HG03520 (cell line): Measurements from ENCODE around the gene GPLD1.
A peak's percentile ranks its signal among the peaks of the same experiment; 100 is the strongest.
"Not testable (repeated sequence)": the region's sequence is repeated elsewhere in the genome, so short reads cannot be mapped to it uniquely, and the experiment has no call there.

Source experiments
- ATAC-seq: cut with Tn5 transposase; IDR thresholded peaks from one replicate; pipeline ENCODE4 v1.9.1; 2021; ENCODE audit warnings: mild to moderate bottlenecking, moderate library complexity; ENCODE audit not compliant: unreplicated experiment

GPLD1 gene

GRCh38 chr6:24489470-24489869, at the start of gene GPLD1:
Gene GPLD1 (minus strand): TSS chr6:24489578. CDS start chr6:24489511, 67 bp downstream.
- ATAC-seq, result no peak

- no peak for ATAC-seq
Measured at GRCh38 chr6:24537771-24538385, 48.5 kb upstream of the GPLD1 start.

DNA sequence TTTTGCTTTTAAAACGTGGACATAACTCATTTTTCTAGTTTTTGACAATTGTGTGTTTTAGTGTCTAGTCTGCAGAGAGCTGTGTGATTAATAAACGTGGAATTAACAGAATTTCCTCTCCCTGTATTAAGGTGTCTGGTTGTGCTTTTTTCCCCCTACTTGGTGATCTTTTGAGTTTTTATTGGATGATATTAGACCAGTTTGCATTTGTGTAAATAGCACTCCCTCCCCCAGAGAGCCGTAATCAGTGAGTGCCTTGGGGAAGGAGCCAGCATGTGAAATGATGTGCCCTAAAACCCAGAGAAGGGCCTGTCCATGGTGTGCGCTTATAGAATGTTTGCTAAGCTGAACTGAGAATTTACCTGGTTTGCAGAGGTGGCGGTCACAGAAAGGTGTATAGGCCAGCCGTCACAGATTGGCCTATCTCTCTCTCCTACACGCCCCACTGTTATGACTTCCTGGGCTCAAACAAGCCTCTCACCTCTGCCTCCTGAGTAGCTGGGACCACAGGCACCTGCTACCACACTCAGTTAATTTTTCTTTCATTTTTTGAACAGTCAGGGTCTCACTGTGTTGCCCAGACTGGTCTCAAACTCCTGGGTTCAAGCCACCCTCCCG, 47.8 kb upstream of the GPLD1 start:
- no peak for ATAC-seq

DNA sequence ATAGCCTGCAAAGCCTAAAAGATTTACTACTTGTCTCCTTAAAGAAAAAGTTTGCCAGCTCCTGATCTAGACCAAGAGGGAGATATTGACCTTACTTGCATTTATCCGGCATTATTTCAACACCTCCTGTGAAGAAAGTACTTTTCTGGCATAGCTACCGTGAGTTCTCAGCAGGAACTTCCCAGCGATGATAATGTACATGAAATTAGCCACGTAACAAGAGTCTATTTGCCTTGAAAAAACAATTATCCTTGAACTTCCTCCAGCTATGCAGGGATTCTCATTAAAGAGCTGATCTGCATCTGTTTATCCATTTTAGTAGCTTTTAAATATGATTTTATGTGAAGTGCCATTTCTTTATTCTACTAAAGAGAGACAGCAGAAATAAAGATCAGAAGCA, 47.1 kb upstream of the GPLD1 start:
- no peak for ATAC-seq

DNA sequence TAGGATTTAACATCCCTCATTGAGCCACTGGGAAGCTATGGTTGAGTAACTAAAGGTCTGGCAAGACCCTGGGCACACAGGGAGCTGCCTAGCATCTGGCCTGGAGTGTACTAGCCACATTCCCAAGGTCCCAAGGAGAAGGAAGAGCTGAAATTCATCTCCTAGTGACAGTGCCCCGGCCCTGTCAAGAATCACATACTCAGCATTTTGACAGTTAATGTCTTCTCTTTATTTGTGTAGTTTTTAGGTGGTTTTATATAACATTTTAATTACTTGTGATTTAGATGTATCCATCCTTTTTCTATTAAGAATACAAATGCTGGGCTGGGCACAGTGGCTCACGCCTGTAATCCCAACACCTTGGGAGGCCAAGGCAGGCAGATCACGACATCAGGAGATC, 45.8 kb upstream of the GPLD1 start:
- no peak for ATAC-seq

DNA sequence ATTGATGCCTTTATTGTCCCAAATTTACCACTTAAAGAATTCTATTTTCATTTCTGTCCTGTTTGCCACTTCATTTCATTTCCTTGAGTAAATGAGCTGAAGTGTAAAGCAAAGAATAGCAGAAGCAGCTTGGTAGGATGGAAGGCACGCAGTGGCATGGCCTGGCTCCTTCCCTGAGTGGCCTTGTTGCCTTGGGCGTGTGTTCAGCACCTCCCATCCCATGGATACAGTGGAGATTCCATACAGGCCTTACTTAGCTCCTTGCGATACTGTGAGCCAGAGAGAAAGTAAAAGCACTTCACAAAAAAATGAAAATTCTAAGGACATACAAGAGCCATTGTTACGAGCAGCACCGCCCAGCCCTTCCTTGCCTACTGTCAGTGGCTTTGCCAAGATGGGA, 45.0 kb upstream of the GPLD1 start:
- ATAC-seq, result no peak

GRCh38 chr6:24529985-24530384, 40.6 kb upstream of the GPLD1 start:
- ATAC-seq, result no peak

- ATAC-seq, result no peak
Measured at GRCh38 chr6:24524805-24525204, 35.4 kb upstream of the GPLD1 start.

GRCh38 chr6:24524329-24524728, 35.0 kb upstream of the GPLD1 start:
- ATAC-seq, result no peak

GRCh38 chr6:24522228-24523176, 33.1 kb upstream of the GPLD1 start:
- no peak for ATAC-seq

DNA sequence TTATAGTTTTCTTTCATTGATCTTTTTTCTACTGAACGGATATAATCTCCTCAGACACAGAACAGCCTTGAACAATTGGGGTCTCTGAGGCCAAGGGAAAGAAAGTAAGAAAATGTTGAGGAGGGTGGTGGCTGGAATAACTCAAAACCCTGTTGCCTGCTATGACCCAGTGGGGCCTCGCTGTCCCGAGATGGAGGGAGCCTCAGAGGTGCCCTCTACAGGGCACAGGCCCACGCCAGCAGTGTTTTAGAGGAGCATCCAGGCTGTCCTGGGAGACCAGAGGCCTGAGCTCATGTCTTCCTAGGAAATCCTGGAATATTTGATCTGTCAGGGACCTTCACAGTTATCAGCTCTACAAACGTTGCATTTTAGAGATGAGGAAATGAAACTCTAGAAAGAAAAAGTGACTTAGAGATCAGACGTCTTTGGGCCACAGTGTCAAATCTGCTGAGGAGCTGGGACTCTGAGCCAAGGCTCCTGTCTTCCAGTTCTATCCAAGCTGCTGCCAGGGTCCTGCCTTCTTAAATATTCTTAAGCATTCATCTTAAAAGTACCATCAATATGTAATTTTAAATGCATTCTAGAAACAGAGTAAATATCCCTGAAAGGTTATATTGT, 31.7 kb upstream of the GPLD1 start:
- ATAC-seq, result peak; percentile 38

- peak; percentile 65 for ATAC-seq
Measured at GRCh38 chr6:24517659-24518543, 28.5 kb upstream of the GPLD1 start.

DNA sequence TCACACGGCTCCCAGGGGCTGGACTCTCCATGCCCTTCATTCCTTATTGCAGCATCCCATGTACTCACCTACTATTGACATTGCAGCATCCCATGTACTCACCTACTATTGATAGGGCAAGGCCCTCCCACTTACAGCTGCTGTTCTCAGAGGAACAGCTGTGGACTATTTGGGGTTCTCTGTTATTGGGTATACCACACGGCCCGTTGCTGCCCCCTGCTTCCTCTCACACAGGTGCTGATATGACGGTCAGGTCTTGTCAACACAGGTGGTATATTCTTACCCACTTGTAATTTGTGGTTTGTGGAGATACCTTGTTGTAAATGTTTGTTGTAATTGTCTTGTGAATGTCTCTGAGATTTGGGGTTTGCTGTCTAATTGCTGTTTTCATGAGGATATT, 24.2 kb upstream of the GPLD1 start:
- ATAC-seq, result peak; percentile 36

DNA sequence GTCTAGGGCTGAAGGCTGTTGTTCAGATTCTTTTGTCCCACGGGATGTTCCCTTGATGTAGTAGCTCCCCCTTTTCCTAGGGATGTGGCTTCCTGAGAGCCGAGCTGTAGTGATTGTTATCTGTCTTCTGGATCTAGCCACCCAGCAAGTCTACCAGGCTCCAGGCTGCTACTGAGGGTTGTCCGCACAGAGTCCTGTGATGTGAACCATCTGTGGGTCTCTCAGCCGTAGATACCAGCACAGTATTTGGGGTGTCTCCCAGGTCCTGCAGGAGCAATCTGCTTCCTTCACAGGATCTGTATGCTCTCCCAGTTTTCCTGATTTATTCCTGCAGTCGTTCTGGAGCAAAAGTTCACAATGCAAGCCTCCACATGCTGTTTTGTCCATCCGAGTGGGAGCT, 22.6 kb upstream of the GPLD1 start:
- not testable (repeated sequence) for ATAC-seq

GRCh38 chr6:24506814-24507520, 17.6 kb upstream of the GPLD1 start:
- ATAC-seq, result no peak

- ATAC-seq, result no peak
Measured at GRCh38 chr6:24504649-24505586, 15.5 kb upstream of the GPLD1 start.

- ATAC-seq, result no peak
Measured at GRCh38 chr6:24504287-24504648, 14.9 kb upstream of the GPLD1 start.

DNA sequence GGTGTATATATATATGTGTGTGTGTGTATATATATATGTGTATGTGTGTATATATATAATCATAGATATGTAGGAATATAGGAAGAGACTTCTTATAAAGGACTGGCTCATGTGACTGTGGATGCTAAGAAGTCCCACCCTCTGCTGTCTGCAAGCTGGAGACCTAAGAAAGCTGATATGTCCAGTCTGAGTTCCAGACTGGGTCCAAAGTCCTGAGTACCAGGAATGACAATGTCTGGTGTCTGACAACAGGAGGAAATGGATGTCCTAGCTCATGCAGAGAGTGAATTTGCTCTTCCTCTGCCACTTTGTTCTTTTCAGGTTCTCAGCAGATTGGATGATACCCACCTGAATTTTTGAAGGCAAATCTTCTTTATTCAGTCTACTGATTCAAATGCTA, 12.5 kb upstream of the GPLD1 start:
- ATAC-seq, result no peak

DNA sequence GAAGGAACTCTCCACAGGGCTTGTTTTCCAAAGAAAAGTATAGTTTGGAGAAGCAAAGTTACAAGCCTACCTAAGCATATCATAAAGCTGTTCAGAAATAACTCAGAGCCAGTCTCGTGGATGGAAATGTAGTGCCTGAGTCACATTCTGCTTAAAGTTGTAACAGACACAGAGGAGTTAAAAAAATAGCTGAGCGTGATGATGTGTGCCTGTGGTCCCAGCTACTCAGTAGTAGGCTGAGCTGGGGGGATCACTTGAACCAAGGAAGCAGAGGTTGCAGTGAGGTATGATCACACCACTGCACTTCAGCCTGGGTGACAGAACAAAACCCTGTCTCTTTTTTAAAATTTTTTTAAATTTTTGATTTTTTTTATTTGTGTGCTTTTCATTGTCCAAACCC, 12.0 kb upstream of the GPLD1 start:
- no peak for ATAC-seq
